ENCODE results near the gene PLXDC2.

The PLXDC2 gene

GRCh38 chr10:19937989-19938388, 121.8 kb downstream of the PLXDC2 start (continued):
- TF ChIP-seq ZNF610 (tag by site-specific recombination; IDR thresholded peaks at IDR 0.05; ENCODE audit: borderline replicate concordance), result no peak
- TF ChIP-seq EGR2 (tag by site-specific recombination; IDR thresholded peaks at IDR 0.05; ENCODE audit: low read depth), result no peak
- no peak for TF ChIP-seq ZNF837 (tag by site-specific recombination; IDR thresholded peaks at IDR 0.05)
- TF ChIP-seq ZFP69B (tag by site-specific recombination; IDR thresholded peaks at IDR 0.05), result no peak
- TF ChIP-seq ZNF645 (tag by site-specific recombination; IDR thresholded peaks at IDR 0.05), result no peak
- no peak for TF ChIP-seq SP2 (tag by site-specific recombination; IDR thresholded peaks at IDR 0.05)
- no peak for TF ChIP-seq ZNF112 (tag by site-specific recombination; IDR thresholded peaks at IDR 0.05)
- no peak for TF ChIP-seq ZNF266 (tag by site-specific recombination; IDR thresholded peaks at IDR 0.05; ENCODE audit: low read depth)
- TF ChIP-seq ZNF426 (tag by site-specific recombination; IDR thresholded peaks at IDR 0.05), result no peak

GRCh38 chr10:19941206-19941880, 125.1 kb downstream of the PLXDC2 start:
- POLR2A ChIA-PET, result no interaction called here
- no peak for TF ChIP-seq SETDB1 (IDR thresholded peaks at IDR 0.05; ENCODE audit: insufficient read length, low read length)
- no peak for TF ChIP-seq ZNF155 (tag by site-specific recombination; IDR thresholded peaks at IDR 0.05)
- no peak for TF ChIP-seq ZNF324 (tag by site-specific recombination; IDR thresholded peaks at IDR 0.05)
- TF ChIP-seq ZNF785 (tag by site-specific recombination; IDR thresholded peaks at IDR 0.05), result no peak
- TF ChIP-seq ZNF449 (tag by site-specific recombination; IDR thresholded peaks at IDR 0.05), result no peak
- TF ChIP-seq ZNF555 (tag by site-specific recombination; conservative IDR thresholded peaks at IDR 0.05), result no peak
- no peak for TF ChIP-seq ZNF747 (tag by site-specific recombination; IDR thresholded peaks at IDR 0.05)
- no peak for TF ChIP-seq BCL11B (tag by site-specific recombination; IDR thresholded peaks at IDR 0.05; ENCODE audit: low read depth)
- no peak for TF ChIP-seq SCRT2 (tag by site-specific recombination; IDR thresholded peaks at IDR 0.05)
- TF ChIP-seq PRDM6 (tag by site-specific recombination; IDR thresholded peaks at IDR 0.05), result no peak
- TF ChIP-seq ZNF37A (tag by site-specific recombination; IDR thresholded peaks at IDR 0.05), result no peak
- TF ChIP-seq SP3 (tag by site-specific recombination; IDR thresholded peaks at IDR 0.05), result no peak
- TF ChIP-seq HOXD13 (CRISPR knock-in tag; IDR thresholded peaks at IDR 0.05; ENCODE audit: borderline replicate concordance), result no peak
- no peak for TF ChIP-seq ZNF24 (tag by site-specific recombination; IDR thresholded peaks at IDR 0.05)
- no peak for TF ChIP-seq ZNF664 (tag by site-specific recombination; IDR thresholded peaks at IDR 0.05)
- Histone ChIP-seq H3K4me3 (ENCODE audit: low read depth, low read length) (no peak overlapping the region), H3K27ac (ENCODE audit: extremely low read depth, low read depth, low read length) (no peak overlapping the region), H3K36me3 (ENCODE audit: control insufficient read depth in 2 of 2, insufficient read depth in 1 of 2, low read length in 2 of 2) (no peaks in the 10 kb centered on the region), H3K4me1 (ENCODE audit: control insufficient read depth, insufficient read depth, low read length) (no peaks in the 10 kb centered on the region), H3K9me3 (ENCODE audit: control insufficient read depth, insufficient read depth, low read depth, low read length) (no peaks in the 10 kb centered on the region)
- CTCF ChIA-PET, result no interaction called here
